Astrocyte (in vitro differentiated cells and primary cell): Measurements from ENCODE around the gene PRDM8. TPM values are rescaled to one million over a fixed set of nuclear protein-coding genes. Genes with fewer than 3 reads are reported as not detected.
A peak's percentile ranks its signal among the peaks of the same experiment; 100 is the strongest.

Experiments used
- DNase-seq: peaks from one replicate; pipeline ENCODE4 v3.0.0-alpha.2; 2010; ENCODE audit warnings: low read depth
- FAIRE-seq: peaks from 2 replicates; lab custom pipeline; 2011; peaks lifted over from hg19 to GRCh38; lab: Jason Lieb, UNC
- H2AFZ ChIP-seq: 2 replicates; pipeline ENCODE4 v1.6.0; 2012; ENCODE audit warnings: low read depth, low read length, inconsistent platforms
- H3K27ac ChIP-seq: 2 replicates; pipeline ENCODE4 v1.5.1; 2011; ENCODE audit warnings: low read depth, low read length, inconsistent platforms
- H3K27me3 ChIP-seq: 2 replicates; pipeline ENCODE4 v1.6.0; 2011; ENCODE audit warnings: low read length, inconsistent platforms; ENCODE audit not compliant: insufficient read depth
- H3K36me3 ChIP-seq: 2 replicates; pipeline ENCODE4 v1.5.1; 2011; ENCODE audit warnings: low read length, inconsistent platforms; ENCODE audit not compliant: insufficient read depth
- H3K4me1 ChIP-seq: 2 replicates; pipeline ENCODE4 v1.5.1; 2011; ENCODE audit warnings: low read length, inconsistent platforms; ENCODE audit not compliant: insufficient read depth
- H3K4me2 ChIP-seq: 2 replicates; pipeline ENCODE4 v1.6.0; 2012; ENCODE audit warnings: low read length, inconsistent platforms
- H3K4me3 ChIP-seq: 2 replicates; pipeline ENCODE4 v1.5.1; 2011; ENCODE audit warnings: low read depth, mild to moderate bottlenecking, low read length, inconsistent platforms; ENCODE audit not compliant: insufficient read depth
- H3K79me2 ChIP-seq: 2 replicates; pipeline ENCODE4 v1.6.0; 2012; ENCODE audit warnings: mild to moderate bottlenecking, low read length, inconsistent platforms; ENCODE audit not compliant: insufficient read depth
- H3K9ac ChIP-seq: 2 replicates; pipeline ENCODE4 v1.6.0; 2012; ENCODE audit warnings: mild to moderate bottlenecking, low read length, inconsistent platforms
- H3K9me3 ChIP-seq: 2 replicates; pipeline ENCODE4 v1.5.1; 2012; ENCODE audit warnings: low read depth, mild to moderate bottlenecking, low read length, inconsistent platforms; ENCODE audit not compliant: insufficient read depth
- H4K20me1 ChIP-seq: 2 replicates; pipeline ENCODE4 v1.6.0; 2012; ENCODE audit warnings: low read length, inconsistent platforms; ENCODE audit not compliant: insufficient read depth
- H3K27ac Mint-ChIP-seq: one replicate; pipeline ENCODE4 v1.8.0; 2021; ENCODE audit warnings: mild to moderate bottlenecking, mixed read lengths; ENCODE audit not compliant: unreplicated experiment
- H3K27me3 Mint-ChIP-seq: one replicate; pipeline ENCODE4 v1.8.0; 2021; ENCODE audit warnings: low read depth, mixed read lengths; ENCODE audit not compliant: unreplicated experiment
- H3K36me3 Mint-ChIP-seq: one replicate; pipeline ENCODE4 v1.8.0; 2021; ENCODE audit warnings: low read depth, mixed read lengths; ENCODE audit not compliant: unreplicated experiment
- H3K4me1 Mint-ChIP-seq: one replicate; pipeline ENCODE4 v1.8.0; 2021; ENCODE audit warnings: low read depth, mixed read lengths; ENCODE audit not compliant: unreplicated experiment
- H3K4me3 Mint-ChIP-seq: one replicate; pipeline ENCODE4 v1.8.0; 2021; ENCODE audit warnings: mild to moderate bottlenecking, moderate library complexity, mixed read lengths; ENCODE audit not compliant: unreplicated experiment
- H3K9me3 Mint-ChIP-seq: one replicate; pipeline ENCODE4 v1.8.0; 2021; ENCODE audit warnings: mild to moderate bottlenecking, mixed read lengths; ENCODE audit not compliant: unreplicated experiment
- EZH2 ChIP-seq: IDR thresholded peaks from 2 replicates; pipeline ENCODE4 v1.6.1; 2012; ENCODE audit warnings: mild to moderate bottlenecking, low read length, inconsistent platforms; ENCODE audit not compliant: insufficient read depth
- total RNA-seq: library from RNA; stranded (reverse); gene quantifications from 2 replicates; pipeline ENCODE4 v1.2.1, GENCODE V29; 2021
- TF ChIP-seq, protein P1 (sequence below): IDR thresholded peaks from 2 replicates; pipeline ENCODE4 v1.5.1; 2011; ENCODE audit warnings: low read depth, mild to moderate bottlenecking, inconsistent platforms, low read length, moderate library complexity; ENCODE audit not compliant: insufficient read depth

PRDM8 gene
- total RNA-seq, 1 donor from 2014 or later, result 0.25 TPM

DNA sequence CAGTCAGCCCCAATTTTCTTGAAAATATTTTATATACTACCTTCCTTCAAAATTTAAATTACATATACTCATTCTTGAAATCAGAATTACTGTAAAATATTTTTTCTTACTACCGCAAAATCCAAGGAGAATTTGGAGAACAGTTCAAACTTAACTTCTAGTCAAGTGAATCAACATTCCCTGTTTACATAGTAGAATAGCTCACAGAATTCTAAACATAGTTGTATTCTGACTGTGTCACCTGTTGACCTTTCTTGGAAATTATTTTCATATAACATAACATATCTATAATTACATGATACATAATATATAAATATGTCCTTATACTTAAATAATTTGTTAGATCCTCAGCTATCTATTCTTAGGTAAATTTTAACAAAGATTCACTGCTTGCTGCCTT lies 38.1 kb downstream of the PRDM8 start:
- no peak overlapping the region for H3K4me3 ChIP-seq
- H3K9ac ChIP-seq, result no peak overlapping the region
- no peaks in the 10 kb centered on the region for H3K36me3 Mint-ChIP-seq
- no peaks in the 10 kb centered on the region for H3K27me3 Mint-ChIP-seq
- peaks cover 48% of the 10 kb centered on the region for H3K4me1 ChIP-seq
- no peak overlapping the region for H3K4me3 Mint-ChIP-seq
- H4K20me1 ChIP-seq, result no peaks in the 10 kb centered on the region
- no peak for TF ChIP-seq EZH2
- TF ChIP-seq, protein P1, sequence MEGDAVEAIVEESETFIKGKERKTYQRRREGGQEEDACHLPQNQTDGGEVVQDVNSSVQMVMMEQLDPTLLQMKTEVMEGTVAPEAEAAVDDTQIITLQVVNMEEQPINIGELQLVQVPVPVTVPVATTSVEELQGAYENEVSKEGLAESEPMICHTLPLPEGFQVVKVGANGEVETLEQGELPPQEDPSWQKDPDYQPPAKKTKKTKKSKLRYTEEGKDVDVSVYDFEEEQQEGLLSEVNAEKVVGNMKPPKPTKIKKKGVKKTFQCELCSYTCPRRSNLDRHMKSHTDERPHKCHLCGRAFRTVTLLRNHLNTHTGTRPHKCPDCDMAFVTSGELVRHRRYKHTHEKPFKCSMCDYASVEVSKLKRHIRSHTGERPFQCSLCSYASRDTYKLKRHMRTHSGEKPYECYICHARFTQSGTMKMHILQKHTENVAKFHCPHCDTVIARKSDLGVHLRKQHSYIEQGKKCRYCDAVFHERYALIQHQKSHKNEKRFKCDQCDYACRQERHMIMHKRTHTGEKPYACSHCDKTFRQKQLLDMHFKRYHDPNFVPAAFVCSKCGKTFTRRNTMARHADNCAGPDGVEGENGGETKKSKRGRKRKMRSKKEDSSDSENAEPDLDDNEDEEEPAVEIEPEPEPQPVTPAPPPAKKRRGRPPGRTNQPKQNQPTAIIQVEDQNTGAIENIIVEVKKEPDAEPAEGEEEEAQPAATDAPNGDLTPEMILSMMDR, result no peak
- H3K4me2 ChIP-seq, result no peak overlapping the region
- no peaks in the 10 kb centered on the region for H3K79me2 ChIP-seq
- no peaks in the 10 kb centered on the region for H3K36me3 ChIP-seq
- DNase-seq (peak; percentile 60), FAIRE-seq (no peak)
- no peaks in the 10 kb centered on the region for H3K27me3 ChIP-seq
- peak overlapping the region; percentile 95 for H3K27ac ChIP-seq
- no peaks in the 10 kb centered on the region for H3K9me3 ChIP-seq
- H2AFZ ChIP-seq, result no peak overlapping the region
- H3K27ac Mint-ChIP-seq, result no peak overlapping the region
- no peaks in the 10 kb centered on the region for H3K9me3 Mint-ChIP-seq
- peaks cover 7% of the 10 kb centered on the region for H3K4me1 Mint-ChIP-seq

DNA sequence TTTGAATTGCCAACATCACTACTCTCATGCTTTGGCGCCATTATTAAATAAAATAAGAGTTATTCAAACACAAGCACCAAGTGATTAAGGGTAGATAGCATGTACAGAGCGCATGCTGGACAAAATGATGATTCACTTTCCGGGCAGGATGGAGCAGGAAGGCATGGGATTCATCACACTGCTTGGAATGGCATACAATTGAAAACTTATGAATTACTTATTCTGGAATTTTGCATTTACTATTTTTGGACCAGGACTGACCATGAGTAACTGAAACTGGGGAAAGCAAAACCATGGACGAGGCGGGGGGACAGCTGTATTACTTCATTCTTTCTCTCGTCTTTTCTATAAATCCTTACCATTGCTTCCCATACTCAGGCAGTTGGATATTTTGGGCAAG lies 40.7 kb downstream of the PRDM8 start:
- H3K27me3 Mint-ChIP-seq, result no peaks in the 10 kb centered on the region
- peak overlapping the region; percentile 77 for H3K9ac ChIP-seq
- H3K27ac Mint-ChIP-seq, result peak overlapping the region; percentile 41
- peaks cover 53% of the 10 kb centered on the region for H3K4me1 ChIP-seq
- no peaks in the 10 kb centered on the region for H3K36me3 Mint-ChIP-seq
- no peak for TF ChIP-seq EZH2
- TF ChIP-seq, protein P1, result no peak
- H3K4me1 Mint-ChIP-seq, result peaks cover 7% of the 10 kb centered on the region
- peak overlapping the region; percentile 95 for H3K27ac ChIP-seq
- no peaks in the 10 kb centered on the region for H3K9me3 Mint-ChIP-seq
- H3K4me3 ChIP-seq, result peak overlapping the region; percentile 37
- H4K20me1 ChIP-seq, result no peaks in the 10 kb centered on the region
- H2AFZ ChIP-seq, result no peak overlapping the region
- H3K36me3 ChIP-seq, result no peaks in the 10 kb centered on the region
- H3K9me3 ChIP-seq, result no peaks in the 10 kb centered on the region
- H3K4me3 Mint-ChIP-seq, result no peak overlapping the region
- DNase-seq, result peak; percentile 97
- peak; percentile 99 for FAIRE-seq
- H3K79me2 ChIP-seq, result no peaks in the 10 kb centered on the region
- H3K4me2 ChIP-seq, result peak overlapping the region; percentile 78
- no peaks in the 10 kb centered on the region for H3K27me3 ChIP-seq

DNA sequence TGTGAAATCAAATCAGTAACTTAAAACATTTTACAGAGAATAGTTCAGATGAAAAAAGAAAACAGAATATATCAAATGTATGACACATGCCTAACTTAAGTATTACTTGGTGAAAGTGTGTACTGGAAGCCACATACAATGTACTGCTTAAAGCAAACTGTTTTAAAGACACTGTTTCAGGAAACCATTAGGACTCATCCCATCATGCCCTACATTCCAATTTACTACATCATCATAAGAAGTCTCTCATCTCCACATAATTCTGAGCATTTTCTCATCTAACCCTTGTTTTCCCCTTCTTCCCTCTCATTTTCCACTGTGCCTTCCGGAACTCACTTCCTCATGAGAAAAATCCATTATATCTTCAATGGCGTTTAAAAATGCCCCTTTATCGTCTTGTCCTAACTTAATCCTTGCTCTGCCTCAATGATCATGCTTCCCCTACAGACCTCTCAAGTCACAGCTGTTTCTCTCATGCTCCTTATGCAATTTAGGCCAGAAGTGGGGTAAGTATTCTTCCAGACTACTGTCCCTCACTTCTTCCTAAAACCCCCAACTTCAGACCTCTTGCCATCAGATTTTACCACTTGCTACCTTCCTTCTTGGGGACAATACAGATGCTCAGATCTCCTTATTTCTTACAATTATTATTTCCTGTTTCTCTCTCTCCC lies 42.3 kb downstream of the PRDM8 start:
- H4K20me1 ChIP-seq, result no peaks in the 10 kb centered on the region
- H3K4me3 ChIP-seq, result no peak overlapping the region
- H3K27me3 ChIP-seq, result no peaks in the 10 kb centered on the region
- H3K4me2 ChIP-seq, result peak overlapping the region; percentile 31
- Mint-ChIP-seq H3K27ac (no peak overlapping the region), H3K27me3 (peaks cover 6% of the 10 kb centered on the region), H3K36me3 (no peaks in the 10 kb centered on the region), H3K4me3 (no peak overlapping the region), H3K9me3 (no peaks in the 10 kb centered on the region), H3K4me1 (peaks cover 7% of the 10 kb centered on the region)
- no peaks in the 10 kb centered on the region for H3K36me3 ChIP-seq
- FAIRE-seq (peak; percentile 99), DNase-seq (peak; percentile 47)
- peaks cover 52% of the 10 kb centered on the region for H3K4me1 ChIP-seq
- no peak for TF ChIP-seq EZH2
- TF ChIP-seq, protein P1, result no peak
- H3K27ac ChIP-seq, result peak overlapping the region; percentile 95
- peak overlapping the region; percentile 23 for H3K9ac ChIP-seq
- H3K9me3 ChIP-seq, result no peaks in the 10 kb centered on the region
- no peaks in the 10 kb centered on the region for H3K79me2 ChIP-seq
- no peak overlapping the region for H2AFZ ChIP-seq
